GM19438 (cell line): ENCODE measurements around the gene EBP.
A peak's percentile ranks its signal among the peaks of the same experiment; 100 is the strongest.

Experiments used
- ATAC-seq: cut with Tn5 transposase; IDR thresholded peaks from one replicate; pipeline ENCODE4 v1.9.1; 2021; ENCODE audit warnings: low read depth; ENCODE audit not compliant: unreplicated experiment

Gene EBP

GRCh38 chrX:48574270-48575266 is 53.0 kb downstream of the EBP start, which contains the start of gene RBM3:
Gene RBM3 (plus strand): TSS chrX:48574484. CDS start chrX:48575181, 697 bp downstream.
- peak; percentile 84 for ATAC-seq

GRCh38 chrX:48575642-48576041 is 54.0 kb downstream of the EBP start:
- ATAC-seq = no peak

DNA sequence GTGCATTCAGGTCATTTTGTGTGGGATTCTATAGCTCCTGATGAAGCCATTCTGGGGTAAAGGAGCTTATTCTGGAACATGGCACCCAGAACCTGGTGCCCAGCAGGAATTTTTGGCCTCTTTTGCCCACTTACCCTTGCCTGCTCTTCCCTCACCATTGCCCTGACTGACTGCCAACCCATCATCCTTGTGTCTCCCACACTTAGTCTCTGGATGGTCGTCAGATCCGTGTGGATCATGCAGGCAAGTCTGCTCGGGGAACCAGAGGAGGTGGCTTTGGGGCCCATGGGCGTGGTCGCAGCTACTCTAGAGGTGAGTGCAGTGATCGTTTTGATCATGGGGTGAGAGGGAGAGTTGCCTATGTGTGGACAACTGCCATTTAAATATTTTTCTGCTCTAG is 54.5 kb downstream of the EBP start:
- ATAC-seq = no peak
